Measurements from ENCODE around the gene SPC24.

The SPC24 gene, protein sequence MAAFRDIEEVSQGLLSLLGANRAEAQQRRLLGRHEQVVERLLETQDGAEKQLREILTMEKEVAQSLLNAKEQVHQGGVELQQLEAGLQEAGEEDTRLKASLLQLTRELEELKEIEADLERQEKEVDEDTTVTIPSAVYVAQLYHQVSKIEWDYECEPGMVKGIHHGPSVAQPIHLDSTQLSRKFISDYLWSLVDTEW

DNA sequence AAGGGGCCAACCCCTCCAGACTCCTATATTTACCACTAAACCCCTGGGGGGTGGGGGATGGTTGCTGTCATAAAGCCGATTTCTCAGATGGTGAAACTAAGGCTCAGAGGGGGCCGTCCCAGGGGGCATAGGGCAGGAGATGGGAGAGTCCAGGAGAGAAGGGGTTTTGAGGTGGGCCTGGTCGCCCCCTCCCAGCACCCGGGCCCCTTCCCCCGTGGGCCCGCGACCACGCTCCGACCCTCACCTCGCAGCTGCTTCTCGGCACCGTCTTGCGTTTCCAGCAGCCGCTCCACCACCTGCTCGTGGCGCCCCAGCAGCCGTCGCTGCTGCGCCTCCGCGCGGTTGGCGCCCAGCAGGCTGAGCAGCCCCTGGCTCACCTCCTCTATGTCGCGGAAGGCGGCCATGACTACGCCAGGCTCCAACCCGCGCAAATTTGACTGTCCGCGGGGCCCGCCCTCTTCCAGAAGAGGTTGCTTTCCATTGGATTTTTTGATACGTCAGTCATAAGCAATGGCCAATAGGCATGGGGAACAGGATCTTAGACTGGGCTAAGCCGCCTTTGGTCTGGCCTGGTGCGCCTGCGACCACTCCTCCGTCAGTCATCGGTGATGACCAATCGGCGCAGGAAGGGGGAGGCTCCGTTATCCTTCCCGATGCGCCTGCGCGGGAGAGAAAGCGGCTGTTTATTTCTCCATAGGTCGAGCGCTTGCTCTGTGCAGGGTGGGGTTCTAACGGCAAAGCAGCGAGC is at the start of gene SPC24:
Gene SPC24, minus strand, starts transcription at position 410 of the 748 bp plus-strand sequence. Its CDS starts 6 bp downstream, at position 404.
- peak; percentile 99 for DNase-seq
- TF ChIP-seq GATA1 (IDR thresholded peaks at IDR 0.05; ENCODE audit: low read depth, low read length): no peak
- peak; percentile 95 for TF ChIP-seq POLR2A (IDR thresholded peaks at IDR 0.05; ENCODE audit: low read length)

DNA sequence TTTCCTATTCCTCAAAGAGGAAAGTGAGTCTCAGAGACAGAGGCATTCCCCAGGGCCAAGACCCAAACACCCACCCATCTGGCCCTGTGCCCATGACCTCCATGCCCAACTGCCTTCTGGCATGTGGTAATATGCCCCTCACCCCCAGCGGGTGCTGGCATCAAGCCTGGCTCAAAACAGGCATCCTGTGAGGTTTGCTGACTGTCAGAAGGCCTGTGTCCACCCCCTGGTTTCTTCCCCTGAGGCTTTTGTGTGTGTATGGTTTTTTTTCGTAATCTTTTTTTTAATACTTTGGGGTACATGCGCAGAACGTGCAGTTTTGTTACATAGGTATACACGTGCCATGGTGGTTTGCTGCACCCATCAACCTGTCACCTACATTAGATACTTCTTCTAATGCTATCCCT is 49.4 kb upstream of the SPC24 start:
- no peak for DNase-seq
- no peak for TF ChIP-seq GATA1 (IDR thresholded peaks at IDR 0.05; ENCODE audit: low read depth, low read length)
- no peak for TF ChIP-seq POLR2A (IDR thresholded peaks at IDR 0.05; ENCODE audit: low read length)

DNA sequence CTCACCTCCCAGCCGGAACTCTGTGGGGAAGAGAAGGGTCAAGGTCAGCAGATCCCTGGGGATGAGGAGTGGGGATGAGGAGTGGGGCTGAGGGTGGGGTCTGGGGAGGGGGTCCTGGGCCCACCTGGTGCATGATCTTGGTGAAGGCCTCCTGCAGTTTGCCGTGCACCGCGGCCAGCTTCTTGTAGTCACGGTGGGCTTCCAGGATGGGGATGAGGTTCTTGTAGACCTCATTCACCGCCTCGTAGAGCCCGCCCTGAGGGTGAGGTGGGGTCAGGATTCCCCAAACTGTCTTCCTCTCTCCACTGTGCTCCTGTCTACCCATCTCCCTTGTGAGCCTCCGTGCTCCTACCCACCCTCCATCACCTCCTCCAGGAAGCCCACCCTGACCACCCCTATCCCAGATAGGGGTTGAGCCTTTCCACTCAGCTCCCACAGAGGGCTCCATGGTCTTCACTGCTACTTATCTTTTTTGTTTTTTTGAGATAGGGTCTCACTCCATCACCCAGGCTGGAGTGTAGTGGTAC is 48.6 kb upstream of the SPC24 start:
- TF ChIP-seq GATA1 (IDR thresholded peaks at IDR 0.05; ENCODE audit: low read depth, low read length) (no peak), POLR2A (IDR thresholded peaks at IDR 0.05; ENCODE audit: low read length) (no peak)

DNA sequence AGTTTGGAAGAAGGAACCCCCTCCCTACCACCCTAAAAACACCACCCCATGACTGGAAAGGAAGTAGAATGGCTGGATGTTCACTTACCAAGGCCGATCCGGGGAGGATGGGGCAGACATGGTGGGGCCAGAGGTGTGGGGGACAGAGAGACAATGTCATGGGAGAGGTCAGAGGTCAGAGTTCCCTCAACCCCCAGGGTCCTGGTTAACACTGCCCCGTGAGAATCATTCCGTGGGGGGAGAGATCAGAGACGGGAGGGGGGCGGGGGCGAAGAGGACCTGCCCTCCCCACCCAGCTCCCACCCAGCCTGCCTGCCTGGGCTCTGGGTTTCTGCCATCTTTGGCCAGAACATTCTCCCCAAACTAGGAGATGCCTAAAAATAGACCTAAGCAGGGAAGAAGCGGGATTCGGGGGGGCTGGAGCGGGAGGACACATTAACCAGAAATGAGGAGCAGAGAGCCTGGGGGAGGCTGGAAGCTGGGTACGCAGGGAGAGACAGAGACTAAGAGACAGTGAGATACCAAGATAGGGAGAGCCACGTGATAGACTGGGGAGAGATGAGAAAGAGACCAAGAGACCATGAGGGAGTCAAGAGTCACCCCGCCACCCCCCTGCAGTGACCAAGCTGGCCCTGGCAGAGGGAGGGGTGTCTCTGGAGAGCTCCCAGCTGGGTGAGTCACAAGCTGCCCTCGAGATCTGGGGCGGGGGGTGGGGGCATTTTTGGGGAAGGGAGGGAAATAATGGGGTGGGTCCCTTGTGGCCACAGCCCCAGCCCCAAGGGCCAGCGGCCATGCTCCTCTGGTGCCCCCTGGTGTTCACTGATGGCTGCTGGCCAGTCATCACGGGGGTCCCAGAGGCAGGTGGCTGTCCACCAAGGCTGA is 47.9 kb upstream of the SPC24 start:
- TF ChIP-seq GATA1 (IDR thresholded peaks at IDR 0.05; ENCODE audit: low read depth, low read length): no peak
- no peak for TF ChIP-seq POLR2A (IDR thresholded peaks at IDR 0.05; ENCODE audit: low read length)
- peak; percentile 66 to 73 for DNase-seq

More for the DNA sequence above, 48.6 kb upstream of the SPC24 start:
- DNase-seq: no peak

DNA sequence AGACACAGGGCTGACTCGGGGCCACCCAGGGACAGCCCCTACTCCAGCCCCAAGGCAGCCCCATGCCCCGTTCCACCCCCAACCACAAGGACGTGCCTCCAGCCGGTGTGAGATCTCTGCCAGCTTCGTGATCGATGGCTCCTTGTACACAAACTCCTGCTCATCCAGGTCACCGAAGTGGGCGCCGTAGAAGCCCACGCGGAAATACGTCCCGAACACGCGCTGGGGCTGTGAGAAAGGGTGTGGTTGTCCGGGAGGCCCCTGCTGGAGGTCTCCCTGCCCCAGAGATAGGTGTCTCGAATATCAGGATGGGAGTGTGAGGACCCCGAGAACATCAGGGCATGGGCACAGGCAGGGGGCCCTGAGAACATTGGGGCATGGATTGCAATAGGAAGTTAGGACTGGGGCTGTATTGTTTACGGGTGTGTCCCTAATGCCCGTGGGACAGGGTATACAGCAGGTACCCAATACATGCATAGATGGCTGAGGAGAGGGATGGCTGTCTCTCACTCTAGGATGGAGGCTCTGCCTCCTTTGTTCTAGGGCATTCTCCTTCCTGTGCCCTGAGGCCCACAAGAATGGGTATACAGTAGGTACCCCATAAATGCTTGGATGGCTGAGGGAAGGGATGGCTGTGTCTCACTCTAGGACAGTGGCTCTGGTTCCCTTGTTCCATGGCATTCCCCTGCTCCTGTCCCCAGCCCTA is 47.1 kb upstream of the SPC24 start:
- no peak for DNase-seq

DNA sequence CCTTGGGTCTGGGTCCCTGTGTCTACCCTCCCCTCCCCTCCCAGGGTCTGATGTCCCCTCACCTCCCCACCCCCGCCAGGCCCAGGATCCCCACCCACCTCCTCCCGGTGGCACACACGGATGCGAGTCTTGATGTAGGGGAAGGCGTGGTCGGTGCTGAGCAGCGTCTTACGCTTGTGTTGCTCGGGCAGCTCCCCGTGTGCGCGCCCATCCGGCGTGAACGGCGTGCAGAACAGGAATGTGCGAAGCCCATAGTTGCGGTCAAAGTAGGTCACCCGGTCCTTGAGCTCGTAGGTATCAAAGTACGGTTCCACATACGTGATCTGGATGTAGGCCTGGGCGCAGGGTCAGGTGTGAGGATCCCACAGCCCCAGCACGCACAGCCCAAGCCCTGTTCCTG is 46.2 kb upstream of the SPC24 start:
- TF ChIP-seq POLR2A (IDR thresholded peaks at IDR 0.05; ENCODE audit: low read length) (no peak), GATA1 (IDR thresholded peaks at IDR 0.05; ENCODE audit: low read depth, low read length) (no peak)
- no peak for DNase-seq

More for the DNA sequence above, 47.1 kb upstream of the SPC24 start:
- TF ChIP-seq POLR2A (IDR thresholded peaks at IDR 0.05; ENCODE audit: low read length) (no peak), GATA1 (IDR thresholded peaks at IDR 0.05; ENCODE audit: low read depth, low read length) (no peak)

DNA sequence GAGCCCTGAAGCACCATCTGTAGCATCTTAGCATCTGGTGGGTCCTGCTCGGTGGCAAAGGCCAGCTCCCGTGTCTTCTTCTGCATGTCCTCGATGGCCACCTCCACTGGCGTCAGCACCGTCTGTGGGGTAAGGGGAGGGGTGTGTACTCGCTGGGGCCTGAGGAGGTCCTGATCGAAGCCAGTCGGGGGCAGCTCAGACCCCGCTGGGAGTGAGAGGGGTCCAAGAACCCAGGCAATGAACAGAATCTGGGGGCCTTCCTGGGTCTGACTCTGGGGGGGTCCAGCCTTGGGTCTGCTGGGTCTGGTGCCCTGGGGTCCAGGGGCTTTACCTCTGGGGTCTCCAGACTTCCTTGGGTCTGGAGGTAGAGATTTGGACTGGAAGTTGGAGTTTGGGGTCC is 45.3 kb upstream of the SPC24 start:
- TF ChIP-seq GATA1 (IDR thresholded peaks at IDR 0.05; ENCODE audit: low read depth, low read length) (no peak), POLR2A (IDR thresholded peaks at IDR 0.05; ENCODE audit: low read length) (no peak)
- no peak for DNase-seq

DNA sequence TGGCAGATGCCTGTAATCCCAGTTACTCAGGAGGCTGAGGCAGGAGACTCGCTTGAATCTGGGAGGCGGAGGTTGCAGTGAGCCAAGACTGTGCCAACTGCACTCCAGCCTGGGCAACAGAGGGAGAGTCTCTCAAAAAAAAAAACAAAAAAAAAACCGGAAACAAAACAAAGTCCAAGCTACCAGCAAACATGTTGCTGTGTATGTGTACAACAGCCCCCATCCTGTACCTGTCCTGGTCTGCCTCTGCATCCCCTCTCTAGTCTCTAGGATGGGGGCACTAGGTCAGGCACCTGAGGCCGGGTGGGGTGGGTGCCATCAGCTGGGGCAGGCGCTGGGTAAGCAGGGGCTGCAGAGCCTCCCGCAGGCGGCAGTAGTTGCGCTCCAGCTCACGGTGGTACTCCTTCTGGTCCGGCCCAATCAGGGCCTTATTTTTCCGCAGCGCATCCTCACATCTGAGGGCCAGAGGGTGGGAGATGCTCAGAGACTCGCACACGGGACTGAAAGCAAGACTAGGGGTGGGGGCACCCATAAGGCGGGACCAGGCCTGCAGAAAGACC is 44.5 kb upstream of the SPC24 start:
- DNase-seq: no peak
- no peak for TF ChIP-seq POLR2A (IDR thresholded peaks at IDR 0.05; ENCODE audit: low read length)
- TF ChIP-seq GATA1 (IDR thresholded peaks at IDR 0.05; ENCODE audit: low read depth, low read length): no peak

DNA sequence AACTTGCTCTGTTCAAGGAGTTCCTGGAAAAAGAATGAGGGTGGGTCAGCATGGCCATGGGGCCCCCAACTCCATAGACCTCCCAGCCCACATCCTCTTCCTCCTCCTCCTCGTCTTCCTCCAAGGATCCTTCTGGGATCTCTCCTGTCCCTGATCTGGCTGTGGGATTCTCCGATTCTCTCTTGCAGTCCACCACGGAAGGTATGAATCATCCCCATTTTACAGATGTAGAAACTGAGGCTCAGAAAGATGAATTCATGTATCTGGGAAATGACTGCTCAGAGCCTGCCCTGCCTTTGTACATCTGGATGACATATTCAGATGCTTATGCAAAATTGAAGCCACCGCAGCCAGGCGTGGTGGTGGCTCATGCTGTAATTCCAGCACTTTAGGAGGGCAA is 43.9 kb upstream of the SPC24 start:
- TF ChIP-seq GATA1 (IDR thresholded peaks at IDR 0.05; ENCODE audit: low read depth, low read length) (no peak), POLR2A (IDR thresholded peaks at IDR 0.05; ENCODE audit: low read length) (no peak)
- no peak for DNase-seq

DNA sequence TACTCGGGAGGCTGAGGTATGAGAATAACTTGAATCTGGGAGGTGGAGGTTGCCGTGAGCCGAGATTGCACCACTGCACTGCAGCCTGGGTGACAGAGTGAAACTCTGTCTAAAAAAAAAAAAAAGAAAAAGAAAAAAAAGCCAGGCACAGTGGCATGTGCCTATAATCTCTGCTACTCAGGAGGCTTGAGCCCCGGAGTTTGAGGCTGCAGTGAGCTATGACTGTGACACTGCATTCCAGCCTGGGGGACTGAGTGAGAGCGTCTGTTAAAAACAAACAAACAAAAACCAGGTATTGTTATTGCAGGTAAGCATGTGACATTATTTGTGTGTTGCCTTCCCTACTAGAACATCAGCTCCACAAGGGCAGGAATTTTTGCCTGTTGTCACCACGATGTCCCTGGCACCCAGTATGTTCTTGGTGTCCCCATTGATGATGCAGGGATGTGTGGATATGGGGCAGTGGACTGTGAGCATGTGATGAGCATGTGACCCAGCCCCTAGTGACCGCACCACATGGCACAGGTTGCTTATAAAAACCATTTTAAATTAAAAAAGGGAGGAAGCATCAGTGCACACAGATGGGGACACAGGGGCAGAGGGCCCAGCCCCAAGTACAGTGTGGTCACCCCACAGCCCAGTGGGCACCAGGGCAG is 43.3 kb upstream of the SPC24 start:
- no peak for TF ChIP-seq POLR2A (IDR thresholded peaks at IDR 0.05; ENCODE audit: low read length)
- TF ChIP-seq GATA1 (IDR thresholded peaks at IDR 0.05; ENCODE audit: low read depth, low read length): no peak
- DNase-seq: no peak

DNA sequence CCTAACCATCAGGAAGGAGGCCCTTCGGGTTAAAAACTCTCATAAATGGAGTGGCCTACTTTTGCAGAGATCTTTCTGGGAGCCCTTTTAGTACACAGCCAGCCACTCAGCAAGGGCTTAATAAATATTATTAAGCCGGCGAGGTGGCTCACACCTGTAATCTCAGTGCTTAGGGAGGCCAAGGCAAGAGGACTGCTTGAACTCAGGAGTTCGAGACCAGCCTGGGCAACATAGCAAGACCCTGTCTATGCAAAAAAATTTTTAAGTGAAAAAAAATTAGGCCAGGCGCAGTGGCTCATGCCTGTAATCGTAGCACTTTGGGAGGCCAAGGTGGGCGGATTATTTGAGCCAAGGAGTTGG is 42.6 kb upstream of the SPC24 start:
- TF ChIP-seq GATA1 (IDR thresholded peaks at IDR 0.05; ENCODE audit: low read depth, low read length) (no peak), POLR2A (IDR thresholded peaks at IDR 0.05; ENCODE audit: low read length) (no peak)

DNA sequence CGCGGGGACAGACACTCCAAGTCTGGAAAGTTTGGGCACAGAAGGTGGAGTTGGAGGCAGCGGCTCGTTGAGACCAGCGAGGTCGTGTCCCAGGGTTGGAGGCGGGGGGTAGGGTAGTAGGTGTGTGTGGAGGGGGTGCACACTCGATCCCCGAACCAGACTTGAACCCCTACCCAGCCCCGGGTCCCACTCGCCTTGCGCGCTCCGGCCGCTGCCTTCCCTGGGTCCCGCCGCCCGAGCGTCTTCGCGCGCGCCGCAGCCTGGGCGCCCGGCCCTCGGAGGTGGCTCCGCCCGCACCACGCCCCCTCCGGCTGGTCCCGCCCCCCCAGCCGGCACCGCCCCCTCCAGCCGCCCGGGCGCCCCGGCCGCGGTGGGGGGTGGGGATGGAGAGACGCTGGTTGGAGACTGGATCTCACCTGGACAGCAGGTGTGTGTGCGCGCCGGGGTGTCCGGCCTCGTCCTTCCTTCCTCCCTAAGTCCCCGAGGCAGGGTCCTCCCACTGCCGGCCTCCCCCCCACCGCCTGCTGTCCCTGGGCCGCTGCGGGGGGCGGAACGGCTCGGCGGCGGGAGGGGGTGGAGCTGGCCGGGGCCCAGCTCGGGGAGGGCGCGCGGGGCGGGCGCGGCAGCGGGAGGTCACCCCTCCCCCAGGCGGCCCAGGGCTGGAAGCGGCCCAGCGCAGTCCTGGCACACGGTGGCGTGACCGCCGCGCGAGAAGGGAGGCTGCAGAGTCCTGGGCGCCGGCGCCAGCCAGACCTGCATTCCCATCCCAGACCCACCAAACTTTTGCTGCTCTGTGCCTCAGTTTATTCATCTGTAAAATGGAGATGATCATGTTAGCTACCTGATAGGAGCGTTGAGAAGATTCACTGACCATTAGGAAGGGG is 42.0 kb upstream of the SPC24 start, which contains the start of gene KANK2:
Gene KANK2, minus strand, starts transcription at position 255 of the 884 bp plus-strand sequence. CDS start 3,034 bp downstream, outside the sequence.
- TF ChIP-seq POLR2A (IDR thresholded peaks at IDR 0.05; ENCODE audit: low read length): peak; percentile 57
- no peak for TF ChIP-seq GATA1 (IDR thresholded peaks at IDR 0.05; ENCODE audit: low read depth, low read length)
- DNase-seq: peak; percentile 90 to 95

More for the DNA sequence above, 42.6 kb upstream of the SPC24 start:
- DNase-seq: no peak
